Keratinocyte (primary cell): Measurements from ENCODE around the gene IWS1. TPM values are rescaled to one million over a fixed set of nuclear protein-coding genes. Genes with fewer than 3 reads are reported as not detected.

Source experiments
- DNase-seq: peaks from one replicate; pipeline ENCODE4 v3.0.0-alpha.2; 2011; ENCODE audit warnings: low read depth, missing footprints, low spot score
- FAIRE-seq: peaks from 2 replicates; lab custom pipeline; 2011; peaks lifted over from hg19 to GRCh38; lab: Jason Lieb, UNC
- H2AFZ ChIP-seq: 2 replicates; pipeline ENCODE4 v1.6.0; 2012; ENCODE audit warnings: low read length, control low read depth, inconsistent platforms; ENCODE audit not compliant: control insufficient read depth
- H3K27ac ChIP-seq: 2 replicates; pipeline ENCODE4 v1.5.1; 2011; ENCODE audit warnings: low read length; ENCODE audit not compliant: control insufficient read depth, insufficient read depth
- H3K27me3 ChIP-seq: 3 replicates; pipeline ENCODE4 v1.6.0; 2011; ENCODE audit warnings: low read length; ENCODE audit not compliant: control insufficient read depth, insufficient read depth; ENCODE audit errors: extremely low read depth
- H3K36me3 ChIP-seq, 2 experiments: 2 replicates in 1 of 2; 3 replicates in 1 of 2; pipeline ENCODE4 v1.5.1; 2011; ENCODE audit warnings: low read length in 2 of 2, mild to moderate bottlenecking in 1 of 2; ENCODE audit not compliant: control insufficient read depth in 2 of 2, insufficient read depth in 2 of 2; ENCODE audit errors: extremely low read depth in 1 of 2
- H3K4me1 ChIP-seq: 3 replicates; pipeline ENCODE4 v1.5.1; 2011; ENCODE audit warnings: low read length; ENCODE audit not compliant: control insufficient read depth, insufficient read depth; ENCODE audit errors: extremely low read depth
- H3K4me2 ChIP-seq: 3 replicates; pipeline ENCODE4 v1.6.0; 2011; ENCODE audit warnings: low read depth, low read length; ENCODE audit not compliant: control insufficient read depth, insufficient read depth; ENCODE audit errors: extremely low read depth
- H3K4me3 ChIP-seq, 3 experiments: fragments of 200-600 bp in 1 of 3; sonication (generic) in 1 of 3; 2 replicates in 2 of 3; 3 replicates in 1 of 3; pipeline ENCODE4 v1.5.1; 2011 to 2016; ENCODE audit warnings: low read length in 3 of 3, mild to moderate bottlenecking in 3 of 3, control low read depth in 2 of 3, inconsistent platforms in 1 of 3, low read depth in 1 of 3, mixed read lengths in 1 of 3, mixed run types in 1 of 3, moderate library complexity in 1 of 3; ENCODE audit not compliant: control insufficient read depth in 2 of 3, insufficient read depth in 2 of 3; ENCODE audit errors: extremely low read depth in 1 of 3
- H3K79me2 ChIP-seq: 2 replicates; pipeline ENCODE4 v1.6.0; 2012; ENCODE audit warnings: low read length; ENCODE audit not compliant: control insufficient read depth, insufficient read depth
- H3K9ac ChIP-seq: 3 replicates; pipeline ENCODE4 v1.6.0; 2011; ENCODE audit warnings: low read length; ENCODE audit not compliant: control insufficient read depth, insufficient read depth; ENCODE audit errors: extremely low read depth
- H3K9me1 ChIP-seq: 3 replicates; pipeline ENCODE4 v1.6.0; 2011; ENCODE audit warnings: low read length; ENCODE audit not compliant: control insufficient read depth, insufficient read depth; ENCODE audit errors: extremely low read depth
- H3K9me3 ChIP-seq: 2 replicates; pipeline ENCODE4 v1.5.1; 2012; ENCODE audit warnings: low read depth, low read length; ENCODE audit not compliant: control insufficient read depth
- H4K20me1 ChIP-seq: 3 replicates; pipeline ENCODE4 v1.6.0; 2011; ENCODE audit warnings: low read length; ENCODE audit not compliant: control insufficient read depth, insufficient read depth; ENCODE audit errors: extremely low read depth
- EZH2 ChIP-seq: IDR thresholded peaks from one replicate; pipeline ENCODE4 v1.6.1; 2012; ENCODE audit warnings: inconsistent platforms, mild to moderate bottlenecking, low read length, moderate library complexity
- dilution Hi-C: fragments of 300-500 bp; cut with MboI; formaldehyde crosslinking; loops from one replicate; pipeline ENCODE4 v1.7.0; 2020; ENCODE audit warnings: low sequenced_read_pairs; ENCODE audit not compliant: extremely low pct_ligation_motif_present
- polyA plus RNA-seq, 5 experiments: library from polyadenylated mRNA; depleted of rRNA in 3 of 5; stranded (reverse) in 3 of 5; stranded (forward) in 1 of 5; unstranded in 1 of 5; fragments of >200 nt; gene quantifications; 1 replicate in 1 of 5; 2 replicates in 3 of 5; 3 replicates in 1 of 5; pipeline versions ENCODE4 v1.2.1 to v1.2.3, GENCODE V29; 2011 to 2012; ENCODE audit warnings: missing spikeins in 2 of 5, low read depth in 1 of 5, low replicate concordance in 1 of 5
- TF ChIP-seq, protein P1 (sequence below), 3 experiments: IDR thresholded peaks in 1 of 3; conservative IDR thresholded peaks in 1 of 3; optimal IDR thresholded peaks in 1 of 3; 2 replicates in 2 of 3; 3 replicates in 1 of 3; pipeline versions ENCODE3 to v1.5.1; 2011; ENCODE audit warnings: low read length in 3 of 3, mild to moderate bottlenecking in 3 of 3, moderate library complexity in 2 of 3, control low read depth in 1 of 3, inconsistent platforms in 1 of 3; ENCODE audit not compliant: insufficient read depth in 2 of 3; ENCODE audit errors: extremely low read depth in 1 of 3

IWS1 gene
- polyA plus RNA-seq, 1 donor (not counting 4 experiments of a cell fraction or from before 2014, with no cell fraction given) = 52.0 TPM

DNA sequence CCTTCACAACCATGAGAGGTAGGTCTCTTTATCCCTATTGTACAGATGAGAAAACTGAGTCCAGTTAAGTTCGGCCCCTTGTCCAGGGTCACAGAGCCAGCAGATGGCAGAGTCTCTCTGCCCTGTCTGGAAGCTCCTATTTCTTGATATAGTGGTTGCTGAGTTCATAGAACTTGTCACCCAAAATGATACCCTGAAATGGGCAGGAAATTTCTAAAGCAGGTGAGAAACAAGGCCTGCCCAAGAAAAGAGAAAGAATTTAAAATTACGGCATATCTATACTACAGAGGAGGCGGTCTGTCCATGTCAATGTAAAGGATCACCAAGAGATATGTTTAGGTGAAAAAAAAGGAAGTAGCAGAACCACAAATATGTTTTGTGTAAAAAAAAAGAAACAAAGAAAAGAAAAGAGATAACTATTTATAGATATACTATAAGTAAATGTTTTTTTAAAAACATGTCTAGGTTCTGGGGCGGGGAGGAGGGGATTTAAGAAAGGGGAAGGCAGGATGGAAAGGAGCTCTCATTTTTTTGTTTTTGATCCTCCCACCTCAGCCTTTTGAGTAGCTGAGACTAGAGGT is 49.0 kb upstream of the IWS1 start:
- dilution Hi-C loops = loop anchor here (25.0 kb wide), 1 partner anchor 112 kb away; the partner anchor contains the start of gene LIMS2
- no peak for TF ChIP-seq EZH2
- TF ChIP-seq, protein P1, sequence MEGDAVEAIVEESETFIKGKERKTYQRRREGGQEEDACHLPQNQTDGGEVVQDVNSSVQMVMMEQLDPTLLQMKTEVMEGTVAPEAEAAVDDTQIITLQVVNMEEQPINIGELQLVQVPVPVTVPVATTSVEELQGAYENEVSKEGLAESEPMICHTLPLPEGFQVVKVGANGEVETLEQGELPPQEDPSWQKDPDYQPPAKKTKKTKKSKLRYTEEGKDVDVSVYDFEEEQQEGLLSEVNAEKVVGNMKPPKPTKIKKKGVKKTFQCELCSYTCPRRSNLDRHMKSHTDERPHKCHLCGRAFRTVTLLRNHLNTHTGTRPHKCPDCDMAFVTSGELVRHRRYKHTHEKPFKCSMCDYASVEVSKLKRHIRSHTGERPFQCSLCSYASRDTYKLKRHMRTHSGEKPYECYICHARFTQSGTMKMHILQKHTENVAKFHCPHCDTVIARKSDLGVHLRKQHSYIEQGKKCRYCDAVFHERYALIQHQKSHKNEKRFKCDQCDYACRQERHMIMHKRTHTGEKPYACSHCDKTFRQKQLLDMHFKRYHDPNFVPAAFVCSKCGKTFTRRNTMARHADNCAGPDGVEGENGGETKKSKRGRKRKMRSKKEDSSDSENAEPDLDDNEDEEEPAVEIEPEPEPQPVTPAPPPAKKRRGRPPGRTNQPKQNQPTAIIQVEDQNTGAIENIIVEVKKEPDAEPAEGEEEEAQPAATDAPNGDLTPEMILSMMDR (optimal IDR thresholded peaks at IDR 0.05 in 1 of 3, IDR thresholded peaks at IDR 0.05 in 1 of 3, conservative IDR thresholded peaks at IDR 0.05 in 1 of 3; ENCODE audit: extremely low read depth in 1 of 3, insufficient read depth in 2 of 3, low read length in 3 of 3) = no peak
- Histone ChIP-seq H2AFZ (no peak overlapping the region), H3K36me3 (no peaks in the 10 kb centered on the region), H3K27me3 (no peaks in the 10 kb centered on the region), H3K9me3 (no peaks in the 10 kb centered on the region), H3K4me2 (no peak overlapping the region), H3K9me1 (no peaks in the 10 kb centered on the region), H3K27ac (no peak overlapping the region), H3K9ac (no peak overlapping the region), H3K4me3 (no peak overlapping the region), H3K4me1 (peaks cover 9% of the 10 kb centered on the region), H4K20me1 (no peaks in the 10 kb centered on the region), H3K79me2 (no peaks in the 10 kb centered on the region)
- FAIRE-seq (no peak), DNase-seq (no peak)

DNA sequence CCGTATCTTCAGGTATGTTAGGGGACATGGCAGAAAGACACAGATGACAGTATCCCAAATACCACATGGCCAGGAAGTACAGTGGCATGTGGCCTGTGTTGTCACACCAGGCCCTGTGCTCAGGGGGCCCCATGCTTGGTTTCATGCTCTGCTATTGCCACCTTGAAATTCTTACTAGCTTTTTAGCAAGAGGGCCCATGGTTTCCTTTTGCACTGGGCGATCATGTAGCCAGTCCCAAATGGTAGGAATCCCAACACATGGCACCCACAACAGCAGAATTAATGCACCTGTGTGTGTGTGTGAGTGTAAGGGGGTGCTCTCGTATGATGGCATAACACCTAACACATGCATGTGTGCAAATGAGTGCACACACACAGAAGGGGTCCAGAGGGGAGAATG is 48.4 kb upstream of the IWS1 start:
- no peak overlapping the region for H3K4me3 ChIP-seq
- no peaks in the 10 kb centered on the region for H3K79me2 ChIP-seq
- no peaks in the 10 kb centered on the region for H3K9me1 ChIP-seq
- H3K27me3 ChIP-seq = no peaks in the 10 kb centered on the region
- H3K27ac ChIP-seq = no peak overlapping the region
- no peak overlapping the region for H3K9ac ChIP-seq
- FAIRE-seq (no peak), DNase-seq (no peak)
- no peaks in the 10 kb centered on the region for H4K20me1 ChIP-seq
- dilution Hi-C loops = loop anchor here (25.0 kb wide), 1 partner anchor 113 kb away; the partner anchor contains the start of gene LIMS2
- TF ChIP-seq, protein P1 (optimal IDR thresholded peaks at IDR 0.05 in 1 of 3, IDR thresholded peaks at IDR 0.05 in 1 of 3, conservative IDR thresholded peaks at IDR 0.05 in 1 of 3; ENCODE audit: extremely low read depth in 1 of 3, insufficient read depth in 2 of 3, low read length in 3 of 3) = no peak
- no peak for TF ChIP-seq EZH2
- no peaks in the 10 kb centered on the region for H3K9me3 ChIP-seq
- H2AFZ ChIP-seq = no peak overlapping the region
- no peaks in the 10 kb centered on the region for H3K36me3 ChIP-seq
- H3K4me2 ChIP-seq = no peak overlapping the region
- H3K4me1 ChIP-seq = peaks cover 9% of the 10 kb centered on the region
